NCI-H1105 (cell line): ENCODE data around the gene PDE2A.
"Not testable (repeated sequence)": the region's sequence is repeated elsewhere in the genome, so short reads cannot be mapped to it uniquely, and the experiment has no call there.

ENCODE experiments used
- DNase-seq: peaks from one replicate; lab custom pipeline; 2025; lab: John Stamatoyannopoulos, UW

Gene PDE2A

GRCh38 chr11:72574548-72575460 lies 99.4 kb downstream of the PDE2A start:
- no peak for DNase-seq

GRCh38 chr11:72573855-72574445 lies 100.3 kb downstream of the PDE2A start:
- DNase-seq: no peak

- DNase-seq: peak; percentile 22
These were observed 101.0 kb downstream of the PDE2A start for GRCh38 chr11:72573072-72573854.

GRCh38 chr11:72572540-72572939 lies 101.7 kb downstream of the PDE2A start:
- DNase-seq: not testable (repeated sequence)

- no peak for DNase-seq
These were observed 103.1 kb downstream of the PDE2A start for GRCh38 chr11:72570893-72571661.

GRCh38 chr11:72569966-72570892 lies 104.0 kb downstream of the PDE2A start:
- no peak for DNase-seq

GRCh38 chr11:72568861-72569260 lies 105.4 kb downstream of the PDE2A start:
- no peak for DNase-seq

- DNase-seq: no peak
These were observed 111.8 kb downstream of the PDE2A start for GRCh38 chr11:72562431-72562830.

GRCh38 chr11:72561856-72562255 lies 112.4 kb downstream of the PDE2A start:
- DNase-seq: no peak

- not testable (repeated sequence) for DNase-seq
These were observed 113.4 kb downstream of the PDE2A start for GRCh38 chr11:72560864-72561263.

- DNase-seq: no peak
These were observed 117.8 kb downstream of the PDE2A start for GRCh38 chr11:72556433-72556832.

- DNase-seq: not testable (repeated sequence)
These were observed 119.2 kb downstream of the PDE2A start for GRCh38 chr11:72555014-72555522.

GRCh38 chr11:72553706-72554105 lies 120.5 kb downstream of the PDE2A start:
- no peak for DNase-seq

- no peak for DNase-seq
These were observed 121.8 kb downstream of the PDE2A start for GRCh38 chr11:72552399-72552910.

- DNase-seq: no peak
These were observed 122.7 kb downstream of the PDE2A start for GRCh38 chr11:72551571-72551970.

GRCh38 chr11:72548463-72548862 lies 125.8 kb downstream of the PDE2A start:
- DNase-seq: no peak

- no peak for DNase-seq
These were observed 127.4 kb downstream of the PDE2A start for GRCh38 chr11:72546866-72547265.

- DNase-seq: no peak
These were observed 129.6 kb downstream of the PDE2A start for GRCh38 chr11:72544589-72544988.

- DNase-seq: no peak
These were observed 130.2 kb downstream of the PDE2A start for GRCh38 chr11:72543849-72544542.
